SK-N-SH (cell line): ENCODE results near the gene LBR. TPM values are rescaled to one million over a fixed set of nuclear protein-coding genes. Genes with fewer than 3 reads are reported as not detected.

ENCODE experiments used
- CTCF ChIA-PET: fragments of 300-600, 350-600 bp; formaldehyde crosslinking; extraction: SDS; loops from one replicate; lab custom pipeline; 2021; lab: Yijun Ruan, JAX
- POLR2A ChIA-PET: fragments of 350-600 bp; sonication (Branson Sonifier 250); formaldehyde crosslinking; extraction: SDS; loops from one replicate; lab custom pipeline; 2020; ENCODE audit warnings: antibody characterized with exemption, inconsistent platforms; lab: Yijun Ruan, JAX
- DNase-seq: peaks from one replicate; pipeline ENCODE4 v3.0.0; 2012
- H2AFZ ChIP-seq: fragments of 200-600 bp; sonication (generic); 2 replicates; pipeline ENCODE4 v1.8.1; 2016; ENCODE audit warnings: antibody characterized with exemption, mild to moderate bottlenecking, low read depth
- H3F3A ChIP-seq: fragments of 200-600 bp; sonication (generic); replicated peaks from 2 replicates; pipeline ENCODE3; 2016; ENCODE audit warnings: antibody characterized with exemption, mild to moderate bottlenecking; ENCODE audit not compliant: insufficient read depth
- H3K27ac ChIP-seq, 2 experiments: fragments of 200-500 bp in 1 of 2; fragments of 200-600 bp in 1 of 2; sonication (Bioruptor generic) in 1 of 2; sonication (generic), shearing (Covaris generic) in 1 of 2; 2 replicates each; pipeline versions ENCODE4 v1.5.1 to v1.6.1; 2014 to 2016; ENCODE audit warnings: low read depth in 2 of 2, inconsistent platforms in 1 of 2, low read length in 1 of 2, mild to moderate bottlenecking in 1 of 2, mixed read lengths in 1 of 2
- H3K27me3 ChIP-seq: fragments of 200-600 bp; sonication (generic), shearing (Covaris generic); 2 replicates; pipeline ENCODE4 v1.6.1; 2016; ENCODE audit warnings: mixed run types; ENCODE audit not compliant: insufficient read depth
- H3K36me3 ChIP-seq, 2 experiments: fragments of 200-500 bp in 1 of 2; fragments of 200-600 bp in 1 of 2; sonication (Bioruptor generic) in 1 of 2; sonication (generic) in 1 of 2; replicated peaks in 1 of 2; 2 replicates each; pipeline versions ENCODE3 to v1.5.1; 2014 to 2016; ENCODE audit warnings: low read length in 1 of 2, mild to moderate bottlenecking in 1 of 2; ENCODE audit not compliant: insufficient read depth in 2 of 2, control insufficient read depth in 1 of 2
- H3K4me1 ChIP-seq, 2 experiments: fragments of 200-500 bp in 1 of 2; fragments of 200-600 bp in 1 of 2; sonication (Bioruptor generic) in 1 of 2; sonication (generic), shearing (Covaris generic) in 1 of 2; 2 replicates each; pipeline versions ENCODE4 v1.5.1 to v1.6.1; 2014 to 2016; ENCODE audit warnings: low read depth in 1 of 2, low read length in 1 of 2, mixed run types in 1 of 2; ENCODE audit not compliant: insufficient read depth in 2 of 2, control insufficient read depth in 1 of 2
- H3K4me2 ChIP-seq: fragments of 200-600 bp; sonication (generic), shearing (Covaris generic); 2 replicates; pipeline ENCODE4 v1.6.1; 2017; ENCODE audit warnings: mixed run types
- H3K4me3 ChIP-seq, 2 experiments: fragments of 200-500 bp in 1 of 2; fragments of 200-600 bp in 1 of 2; sonication (Bioruptor generic) in 1 of 2; sonication (generic), shearing (Covaris generic) in 1 of 2; 2 replicates each; pipeline versions ENCODE4 v1.5.1 to v1.8.1; 2014 to 2016; ENCODE audit warnings: low read depth in 2 of 2, inconsistent platforms in 1 of 2, low read length in 1 of 2, mild to moderate bottlenecking in 1 of 2, mixed read lengths in 1 of 2, moderate library complexity in 1 of 2
- H3K79me2 ChIP-seq: fragments of 200-600 bp; sonication (generic); 2 replicates; pipeline ENCODE4 v1.8.1; 2017; ENCODE audit warnings: mild to moderate bottlenecking; ENCODE audit not compliant: insufficient read depth
- H3K9ac ChIP-seq: fragments of 200-600 bp; sonication (generic); 2 replicates; pipeline ENCODE4 v1.6.1; 2017; ENCODE audit warnings: mixed run types
- H3K9me2 ChIP-seq: fragments of 200-600 bp; sonication (generic); 2 replicates; pipeline ENCODE4 v1.6.1; 2017; ENCODE audit warnings: mixed run types
- H3K9me3 ChIP-seq: fragments of 200-600 bp; sonication (generic); 2 replicates; pipeline ENCODE4 v1.6.1; 2017; ENCODE audit warnings: mixed run types, mild to moderate bottlenecking, moderate library complexity
- H4K20me1 ChIP-seq: fragments of 200-600 bp; sonication (generic); 2 replicates; pipeline ENCODE4 v1.6.1; 2017; ENCODE audit warnings: mild to moderate bottlenecking, mixed run types; ENCODE audit not compliant: insufficient read depth
- FOSL2 ChIP-seq: IDR thresholded peaks from 2 replicates; pipeline ENCODE4 v1.4.0; 2012; ENCODE audit warnings: low read depth, mild to moderate bottlenecking, moderate library complexity, borderline replicate concordance
- GATA2 ChIP-seq: sonication (generic); formaldehyde crosslinking; IDR thresholded peaks from 2 replicates; pipeline ENCODE4 v1.5.0; 2020; ENCODE audit warnings: mild to moderate bottlenecking, missing genetic modification reagents
- JUND ChIP-seq: IDR thresholded peaks from 2 replicates; pipeline ENCODE4 v1.4.0; 2012
- NFIC ChIP-seq: IDR thresholded peaks from 2 replicates; pipeline ENCODE4 v1.4.0; 2012; ENCODE audit warnings: borderline replicate concordance
- NRF1 ChIP-seq: IDR thresholded peaks from 2 replicates; pipeline ENCODE4 v1.6.1; 2012; ENCODE audit warnings: low read depth, mild to moderate bottlenecking, low read length
- RAD21 ChIP-seq: IDR thresholded peaks from 2 replicates; pipeline ENCODE4 v1.6.1; 2012; ENCODE audit warnings: mild to moderate bottlenecking, low read length
- REST ChIP-seq: IDR thresholded peaks from 2 replicates; pipeline ENCODE4 v1.6.1; 2012; ENCODE audit warnings: mild to moderate bottlenecking, low read depth, low read length, moderate library complexity
- SMC3 ChIP-seq: IDR thresholded peaks from 2 replicates; pipeline ENCODE4 v1.6.1; 2012; ENCODE audit warnings: low read depth, low read length, improper control_type of control experiment
- TCF12 ChIP-seq: IDR thresholded peaks from 2 replicates; pipeline ENCODE4 v1.4.0; 2012
- WGBS: methylation state at CpG from one replicate; pipeline ENCODE4 v1.1.6; 2017; ENCODE audit warnings: low lambda C conversion rate; 5-methylcytosine and 5-hydroxymethylcytosine counted together
- polyA plus RNA-seq, 3 experiments: library from polyadenylated mRNA; depleted of rRNA; stranded (reverse); fragments of >200 nt; gene quantifications; 2 replicates each; pipeline ENCODE4 v1.2.3, GENCODE V29; 2012

LBR gene
- polyA plus RNA-seq, 1 of the 3 experiments (the other 2 are of a cell fraction), result 10.6 TPM

- Histone ChIP-seq H3K36me3 (no peaks in the 10 kb centered on the region), H3K27ac (peak overlapping the region in 1 of 2 experiments; percentile 74; a peak in 1 of 4 replicates), H3K9me2 (no peaks in the 10 kb centered on the region), H3K4me1 (peaks cover 13 to 35% of the 10 kb centered on the region in 2 experiments; a peak in 3 of 4 replicates), H4K20me1 (no peaks in the 10 kb centered on the region), H3K79me2 (no peaks in the 10 kb centered on the region), H3K4me3 (no peak overlapping the region), H3K9ac (no peak overlapping the region), H3K4me2 (no peak overlapping the region), H3K27me3 (no peaks in the 10 kb centered on the region), H2AFZ (no peak overlapping the region), H3K9me3 (no peaks in the 10 kb centered on the region), H3F3A (peaks cover 5% of the 10 kb centered on the region)
- CTCF ChIA-PET, result interaction anchor here (0.6 to 6.9 kb wide), 3 partner anchors 13 to 32 kb away, joined by 3 to 98 read pairs (median 3); no protein-coding TSS in a partner anchor
- POLR2A ChIA-PET, result interaction anchor here (2.4 kb wide), 1 partner anchor 315 kb away, joined by 6 read pairs; the partner anchor contains the start of gene SRP9
- WGBS, result 16% methylated on average over 5 of the region's 5 CpGs
- TF ChIP-seq NFIC, result 0 out of 2 replicates have a peak, but pooled peaks have one; percentile 38
- TF ChIP-seq JUND, result no peak
- peak; percentile 72 for DNase-seq
Observed at GRCh38 chr1:225462429-225462713, 34.5 kb upstream of the LBR start.

- H2AFZ ChIP-seq, result no peak overlapping the region
- no peaks in the 10 kb centered on the region for H3K27me3 ChIP-seq
- H3K4me2 ChIP-seq, result peak overlapping the region; percentile 4; the same call in 1 of the 2 replicates
- H3K36me3 ChIP-seq, result no peaks in the 10 kb centered on the region
- no peaks in the 10 kb centered on the region for H3K9me3 ChIP-seq
- ChIA-PET CTCF (interaction anchor here (0.8 to 6.9 kb wide), 8 partner anchors 8 to 525 kb away, joined by 3 to 98 read pairs (median 4); partner anchors contain the start of gene SRP9), POLR2A (interaction anchor here (2.4 kb wide), 1 partner anchor 316 kb away, joined by 6 read pairs; the partner anchor contains the start of gene SRP9)
- peak overlapping the region in 1 of 2 experiments; percentile 74; a peak in 2 of 4 replicates for H3K27ac ChIP-seq
- DNase-seq, result peak; percentile 75
- H3K9me2 ChIP-seq, result no peaks in the 10 kb centered on the region
- TF ChIP-seq SMC3 (no peak), TCF12 (peak; percentile 15; the same call in 1 of the 2 replicates)
- TF ChIP-seq, all 33 proteins: peak for 1
- Histone ChIP-seq H3K4me1 (peaks cover 13 to 35% of the 10 kb centered on the region in 2 experiments; a peak in 3 of 4 replicates), H4K20me1 (no peaks in the 10 kb centered on the region), H3K9ac (no peak overlapping the region), H3K79me2 (no peaks in the 10 kb centered on the region), H3K4me3 (no peak overlapping the region), H3F3A (peaks cover 5% of the 10 kb centered on the region)
- WGBS, result 58% methylated on average over 15 of the region's 19 CpGs
Observed at GRCh38 chr1:225461533-225462428, 33.9 kb upstream of the LBR start.

- DNase-seq, result peak; percentile 56
- H3K36me3 ChIP-seq, result no peaks in the 10 kb centered on the region
- H3K9me2 ChIP-seq, result no peaks in the 10 kb centered on the region
- peaks cover 13 to 35% of the 10 kb centered on the region in 2 experiments; a peak in 3 of 4 replicates for H3K4me1 ChIP-seq
- H3K27me3 ChIP-seq, result no peaks in the 10 kb centered on the region
- H3K9me3 ChIP-seq, result no peaks in the 10 kb centered on the region
- H3K79me2 ChIP-seq, result no peaks in the 10 kb centered on the region
- peak overlapping the region in 1 of 2 experiments; percentile 74; a peak in 2 of 4 replicates for H3K27ac ChIP-seq
- H3K4me2 ChIP-seq, result peak overlapping the region; percentile 4; the same call in 1 of the 2 replicates
- H3K9ac ChIP-seq, result no peak overlapping the region
- no peak overlapping the region for H2AFZ ChIP-seq
- H3F3A ChIP-seq, result peaks cover 5% of the 10 kb centered on the region
- no peak overlapping the region for H3K4me3 ChIP-seq
- H4K20me1 ChIP-seq, result no peaks in the 10 kb centered on the region
- TF ChIP-seq RAD21 (no peak), GATA2 (CRISPR knock-in tag) (no peak), NRF1 (no peak), FOSL2 (0 out of 2 replicates have a peak, but pooled peaks have one; percentile 26), REST (no peak)
- CTCF ChIA-PET, result interaction anchor here (0.6 to 6.9 kb wide), 9 partner anchors 9 to 526 kb away, joined by 3 to 98 read pairs (median 4); partner anchors contain the start of gene SRP9
- POLR2A ChIA-PET, result interaction anchor here (2.4 kb wide), 1 partner anchor 317 kb away, joined by 6 read pairs; the partner anchor contains the start of gene SRP9
- 79% methylated on average over 8 of the region's 8 CpGs for WGBS
Observed at GRCh38 chr1:225460737-225461532, 33.1 kb upstream of the LBR start.
